Measurements from ENCODE around the gene XPO5.
"Not testable (repeated sequence)": the region's sequence is repeated elsewhere in the genome, so short reads cannot be mapped to it uniquely, and the experiment has no call there.

XPO5 gene

DNA sequence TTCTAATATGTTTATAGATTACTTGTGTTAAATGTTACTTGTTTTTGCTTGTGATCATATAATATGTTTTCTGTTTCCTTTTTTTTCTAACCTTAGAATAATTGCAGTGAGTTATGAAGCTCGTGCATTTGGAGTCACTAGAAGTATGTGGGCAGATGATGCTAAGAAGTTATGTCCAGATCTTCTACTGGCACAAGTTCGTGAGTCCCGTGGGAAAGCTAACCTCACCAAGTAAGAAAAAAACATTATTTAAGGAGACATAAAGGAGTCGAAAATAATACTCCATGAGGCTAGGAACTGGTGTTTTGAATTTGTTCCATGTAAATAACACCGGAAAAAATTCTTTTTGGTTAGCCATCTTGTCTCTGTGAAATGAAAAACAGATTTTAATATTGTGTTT, 7.1 kb upstream of the XPO5 start:
- DNase-seq: no peak

DNA sequence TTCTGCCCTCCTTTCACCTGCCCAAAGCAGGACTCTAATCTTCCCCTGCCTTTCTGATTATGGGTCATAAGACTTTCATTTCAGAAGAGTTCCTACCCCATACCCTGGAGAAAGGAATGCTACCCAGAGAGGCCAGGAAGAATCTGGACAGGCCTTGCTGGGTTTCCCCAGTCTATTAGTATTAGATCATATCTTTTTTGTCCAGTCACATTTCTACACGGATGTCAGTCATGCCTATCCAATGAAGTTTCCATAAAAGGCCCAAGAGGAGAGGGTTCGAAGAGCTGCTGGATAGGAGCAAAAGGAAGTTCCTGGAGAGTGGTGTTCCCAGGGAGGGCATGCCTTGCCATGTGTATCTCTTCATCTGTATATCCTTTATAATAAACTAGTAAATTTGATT, 3.3 kb upstream of the XPO5 start:
- DNase-seq: no peak

DNA sequence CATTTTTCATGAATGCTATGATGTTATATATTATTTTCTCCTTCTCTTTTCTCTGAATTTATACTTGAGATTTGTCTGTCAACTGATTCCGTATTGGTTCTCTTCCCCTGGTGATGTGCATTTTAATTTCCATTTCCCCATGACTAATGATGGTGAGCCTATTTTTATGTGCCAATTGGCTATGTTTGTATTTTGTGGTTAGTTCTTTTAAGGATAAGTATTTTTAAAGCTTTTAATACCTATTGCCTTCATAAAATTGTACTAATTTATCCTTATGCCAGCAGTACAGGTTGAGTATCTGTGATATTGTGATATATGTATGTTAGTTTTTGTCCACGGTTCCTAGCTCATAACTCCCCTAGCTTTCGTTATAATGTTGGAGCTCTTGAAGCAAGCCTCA, 2.9 kb upstream of the XPO5 start:
- DNase-seq: no peak

DNA sequence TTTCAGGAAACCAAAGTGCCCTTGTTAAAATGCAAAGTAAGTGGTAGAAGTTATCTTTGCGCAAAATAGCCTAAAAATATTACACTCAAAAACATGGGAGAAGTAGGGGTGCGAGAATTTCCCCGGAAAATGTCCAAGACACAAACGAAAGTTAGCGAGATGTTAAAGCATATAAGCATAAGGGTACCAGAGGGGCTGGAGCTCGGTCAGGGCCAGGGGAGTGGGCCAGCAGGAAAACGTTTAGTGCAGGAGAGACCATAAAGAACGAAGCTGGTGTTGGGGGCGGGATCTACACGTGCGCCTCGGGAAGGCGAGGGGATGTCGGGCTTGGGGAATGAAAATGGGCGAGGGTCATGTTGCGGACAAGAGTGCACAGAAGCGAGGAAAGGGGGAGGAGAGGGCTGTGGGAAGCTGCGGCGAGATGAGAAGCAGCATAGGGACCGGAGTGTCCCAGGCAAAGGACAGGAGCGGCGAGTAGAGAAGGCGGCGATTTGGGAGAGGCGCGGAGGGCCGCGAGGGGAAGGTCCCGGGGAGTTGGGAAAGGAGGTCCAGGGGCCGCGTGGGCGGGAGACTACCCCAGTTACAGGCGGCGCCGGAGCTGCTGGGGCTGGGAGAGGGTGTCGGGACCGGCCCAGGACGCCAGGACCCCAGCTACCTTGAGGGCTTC, 600 bp downstream of the XPO5 start:
- DNase-seq: no peak

DNA sequence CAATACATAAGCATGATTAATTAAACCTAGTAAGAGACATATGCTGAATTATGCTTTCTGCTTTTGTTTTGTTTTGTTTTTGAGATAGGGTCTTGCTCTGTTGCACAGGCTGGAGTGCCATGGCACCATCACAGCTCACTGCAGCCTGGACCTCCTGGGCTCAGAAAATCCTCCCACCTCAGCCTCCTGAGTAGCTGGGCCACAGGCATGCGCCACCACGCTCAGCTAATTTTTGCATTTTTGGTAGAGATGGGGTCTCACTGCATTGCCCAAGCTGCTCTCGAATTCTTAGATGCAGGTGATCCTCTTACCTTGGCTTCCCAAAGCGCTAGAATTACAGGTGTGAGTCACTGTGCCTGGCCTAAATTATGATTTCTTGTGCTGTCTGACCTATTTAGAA, 3.8 kb downstream of the XPO5 start:
- no peak for DNase-seq

DNA sequence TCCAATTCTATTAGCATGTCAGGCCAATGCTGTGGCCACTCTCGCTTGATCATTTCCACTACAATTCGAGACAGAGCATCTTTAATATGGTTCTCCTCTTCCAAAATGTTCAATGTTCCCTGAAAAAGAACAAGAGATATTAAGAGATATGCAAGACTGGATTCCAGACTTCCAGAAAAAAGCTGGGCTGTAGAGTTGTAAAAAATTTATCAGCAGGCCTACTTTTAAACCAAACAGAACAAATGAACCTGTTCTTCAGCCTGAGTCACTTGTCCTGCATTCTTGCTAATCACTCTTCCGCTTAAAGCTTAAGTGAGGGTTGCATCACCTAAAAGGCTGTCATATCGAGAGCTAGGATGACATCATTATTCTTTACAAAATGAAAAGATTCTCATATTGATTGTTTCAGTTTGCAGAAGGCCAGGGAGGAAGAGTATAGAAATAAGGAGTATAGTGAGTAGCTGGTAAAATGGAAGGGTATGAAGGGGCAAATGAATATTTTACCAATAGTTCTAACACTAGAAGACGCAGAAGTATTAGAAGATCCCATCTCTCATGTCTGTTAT, 4.9 kb downstream of the XPO5 start:
- no peak for DNase-seq

DNA sequence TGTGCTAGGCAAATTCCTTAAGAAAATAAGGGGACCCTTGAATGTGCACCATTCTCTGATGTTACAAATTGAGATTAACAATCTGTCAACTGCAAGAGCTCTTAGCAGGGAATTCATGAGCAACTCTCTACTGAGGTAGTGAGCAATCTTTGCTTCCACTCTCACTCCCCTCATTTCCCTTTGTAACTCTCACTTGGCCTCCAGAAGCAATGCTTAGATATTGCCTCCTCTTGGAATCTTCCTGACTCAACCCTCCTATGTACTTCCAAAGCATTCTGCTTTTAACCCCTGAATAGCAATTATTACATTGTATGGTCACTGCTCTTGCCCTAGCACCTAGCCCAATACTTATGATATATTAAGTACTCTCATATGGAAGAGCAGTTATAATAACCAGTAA, 16.5 kb downstream of the XPO5 start:
- DNase-seq: no peak

DNA sequence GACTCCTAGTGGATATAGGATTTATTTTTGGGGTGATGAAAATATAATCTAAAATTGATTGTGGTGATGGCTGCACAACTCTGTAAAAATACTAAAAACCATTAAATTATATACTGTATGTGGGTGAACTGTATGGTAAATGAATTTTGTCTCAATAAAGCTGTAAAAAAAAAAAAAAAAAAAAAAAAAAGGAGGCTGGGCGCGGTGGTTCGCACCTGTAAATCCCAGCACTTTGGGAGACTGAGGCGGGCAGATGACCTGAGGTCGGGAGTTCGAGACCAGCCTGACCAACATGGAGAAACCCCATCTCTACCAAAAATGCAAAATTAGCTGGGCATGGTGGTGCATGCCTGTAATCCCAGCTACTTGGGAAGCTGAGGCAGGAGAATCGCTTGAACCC, 18.2 kb downstream of the XPO5 start:
- DNase-seq: not testable (repeated sequence)

DNA sequence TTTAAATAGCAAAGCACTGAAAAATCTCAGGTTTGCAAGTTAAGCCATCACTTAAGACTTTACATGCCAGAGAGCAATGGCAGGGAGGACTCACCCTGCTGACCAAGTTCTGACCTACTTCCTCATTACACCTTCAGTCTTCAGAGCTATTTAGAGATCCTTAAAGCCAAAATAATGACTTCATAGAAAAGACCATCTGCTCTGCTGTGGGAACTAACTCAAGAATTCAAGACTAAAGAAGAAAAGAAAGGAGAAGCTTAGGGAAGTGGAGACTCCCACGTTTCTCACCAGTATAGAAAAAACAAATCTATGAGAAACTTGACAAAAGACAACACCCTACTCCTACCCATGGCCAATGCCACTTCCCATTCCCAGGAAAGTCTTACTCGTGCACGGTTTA, 28.6 kb downstream of the XPO5 start:
- DNase-seq: no peak

DNA sequence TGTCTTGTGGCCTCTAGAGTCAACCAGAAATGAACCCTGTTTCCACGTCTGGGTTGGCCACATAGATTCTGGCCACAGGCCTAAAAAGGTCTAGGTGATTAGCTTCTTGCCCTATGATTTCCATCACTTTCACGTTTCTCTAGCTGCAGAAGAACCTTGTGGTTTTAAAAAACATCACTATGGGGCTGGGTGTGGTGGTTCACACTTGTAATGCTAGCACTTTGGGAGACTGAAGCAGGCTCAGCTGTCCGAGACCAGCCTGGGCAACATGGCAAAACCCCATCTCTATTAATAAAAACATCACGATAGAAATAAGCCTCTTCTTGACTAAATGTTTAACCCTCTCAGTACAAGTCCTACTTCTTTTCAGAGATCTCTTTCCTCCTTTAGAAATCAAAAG, 31.4 kb downstream of the XPO5 start:
- DNase-seq: no peak

DNA sequence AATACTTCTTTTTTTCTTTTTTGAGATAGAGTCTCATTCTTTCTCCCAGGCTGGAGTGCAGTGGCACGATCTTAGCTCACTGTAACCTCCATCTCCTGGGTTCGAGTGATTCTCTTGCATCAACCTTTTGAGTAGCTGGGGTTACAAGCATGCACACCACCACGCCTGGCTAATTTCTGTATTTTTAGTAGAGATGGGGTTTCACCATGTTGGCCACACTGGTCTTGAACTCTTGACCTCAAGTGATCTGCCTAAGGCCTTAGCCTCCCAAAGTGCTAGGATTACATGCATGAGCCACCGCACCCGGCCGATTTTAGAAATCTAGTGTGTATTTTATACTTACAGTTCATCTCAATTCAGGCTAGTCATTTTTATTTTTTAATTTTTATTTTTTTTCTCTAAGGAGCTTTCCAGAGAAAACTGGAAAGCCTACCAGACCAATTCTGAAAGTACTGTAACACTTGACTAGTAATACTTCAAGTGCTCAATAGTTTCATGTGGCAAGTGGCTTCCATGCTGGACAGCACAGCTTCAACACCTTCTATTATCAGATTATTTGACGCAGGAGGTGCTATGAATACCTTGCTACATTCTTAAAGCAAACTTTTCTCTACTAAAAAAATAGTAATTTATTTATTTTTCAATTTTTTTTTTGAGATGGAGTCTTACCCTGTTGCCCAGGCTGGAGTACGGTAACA, 33.9 kb downstream of the XPO5 start:
- DNase-seq: no peak

DNA sequence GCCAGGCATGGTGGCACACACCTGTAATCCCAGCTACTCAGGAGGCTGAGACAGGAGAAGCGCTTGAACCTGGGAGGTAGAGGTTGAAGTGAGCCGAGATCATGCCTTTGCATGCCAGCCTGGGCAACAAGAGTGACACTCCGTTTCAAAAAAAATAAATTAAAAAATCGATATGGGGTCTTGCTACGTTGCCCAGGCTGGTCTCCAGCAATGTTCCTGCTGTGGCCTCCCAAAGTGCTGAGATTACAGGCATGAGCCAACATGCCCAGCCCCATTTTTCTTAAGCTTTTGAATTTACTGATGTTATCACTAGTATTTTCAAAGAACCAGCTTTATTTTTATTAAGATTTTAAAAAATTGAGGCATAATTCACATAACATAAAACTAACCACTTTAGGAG, 35.3 kb downstream of the XPO5 start:
- DNase-seq: no peak

DNA sequence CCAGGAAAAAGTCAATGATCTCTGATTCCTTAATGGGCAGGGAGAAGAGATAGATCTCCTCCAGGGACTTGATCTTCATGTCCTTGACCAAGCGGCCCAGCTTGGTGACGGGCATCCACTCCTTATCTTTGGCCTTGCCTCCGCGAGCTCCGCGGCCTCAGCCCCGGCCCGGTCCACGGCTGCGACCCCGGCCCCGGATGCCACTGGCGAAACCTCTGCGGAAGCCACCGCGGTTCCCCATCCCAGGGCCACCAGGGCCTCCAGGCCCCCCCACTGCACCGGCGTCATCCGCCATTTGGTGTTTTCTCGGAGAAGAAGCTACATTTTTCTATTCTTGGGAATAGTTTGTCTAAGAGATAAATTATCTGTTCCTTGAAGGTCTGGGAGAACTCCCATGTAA, 36.4 kb downstream of the XPO5 start:
- not testable (repeated sequence) for DNase-seq

DNA sequence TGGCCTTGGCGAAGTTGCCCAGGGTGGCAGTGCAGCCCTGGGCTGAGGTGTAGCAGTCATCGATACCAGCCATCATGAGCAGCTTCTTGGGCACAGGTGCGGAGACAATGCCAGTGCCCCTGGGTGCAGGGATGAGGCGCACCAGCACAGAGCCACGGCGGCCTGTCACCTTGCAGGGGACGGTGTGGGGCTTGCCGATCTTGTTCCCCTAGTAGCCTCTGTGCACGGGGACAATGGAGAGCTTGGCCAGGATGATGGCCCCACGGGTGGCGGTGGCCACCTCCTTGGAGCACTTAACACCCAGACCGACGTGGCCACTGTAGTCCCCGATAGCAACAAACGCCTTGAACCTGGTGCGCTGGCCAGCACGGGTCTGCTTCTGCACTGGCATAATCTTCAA, 36.9 kb downstream of the XPO5 start:
- not testable (repeated sequence) for DNase-seq

DNA sequence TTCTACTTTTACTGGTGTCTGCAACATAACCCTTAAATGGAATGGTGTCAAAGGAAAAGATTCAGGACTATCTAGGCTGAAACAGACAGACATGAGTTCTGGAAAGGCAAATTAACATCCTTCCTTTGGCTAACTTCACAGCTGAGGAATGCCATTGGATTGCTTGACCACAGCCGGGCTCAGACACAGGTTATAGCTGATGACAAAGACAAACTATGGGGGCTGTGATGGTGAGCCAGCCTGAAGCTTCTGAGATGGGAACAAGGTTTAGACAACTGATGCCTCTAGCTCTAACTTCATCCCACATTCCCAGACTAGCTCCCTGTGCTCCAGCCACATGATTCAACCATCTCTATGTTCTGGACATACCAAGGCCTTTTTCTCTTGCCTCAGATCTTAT, 43.6 kb downstream of the XPO5 start:
- DNase-seq: no peak

DNA sequence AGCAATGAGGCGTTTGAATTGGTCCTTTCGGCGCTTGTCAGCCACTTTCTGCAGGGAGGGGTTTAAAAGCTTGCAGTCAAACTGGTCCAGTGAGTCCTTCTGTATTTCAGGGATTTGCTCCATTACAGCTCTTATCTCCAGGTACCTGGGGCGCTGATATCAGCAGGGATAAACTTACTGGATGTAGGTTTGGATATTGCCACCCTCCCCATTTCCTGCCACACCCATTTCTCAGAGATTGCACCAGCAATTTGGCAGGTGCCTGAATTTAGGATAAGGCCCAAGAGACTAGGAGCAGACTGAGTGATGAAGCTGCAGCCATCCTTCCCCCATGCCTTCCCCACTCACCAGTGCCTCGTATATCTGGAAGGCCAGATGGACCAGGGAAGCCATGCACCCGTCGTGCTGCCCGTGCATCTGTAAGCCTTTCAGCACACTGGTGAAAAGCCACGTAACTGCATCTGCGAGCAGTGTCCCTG, 51.3 kb downstream of the XPO5 start:
- no peak for DNase-seq

DNA sequence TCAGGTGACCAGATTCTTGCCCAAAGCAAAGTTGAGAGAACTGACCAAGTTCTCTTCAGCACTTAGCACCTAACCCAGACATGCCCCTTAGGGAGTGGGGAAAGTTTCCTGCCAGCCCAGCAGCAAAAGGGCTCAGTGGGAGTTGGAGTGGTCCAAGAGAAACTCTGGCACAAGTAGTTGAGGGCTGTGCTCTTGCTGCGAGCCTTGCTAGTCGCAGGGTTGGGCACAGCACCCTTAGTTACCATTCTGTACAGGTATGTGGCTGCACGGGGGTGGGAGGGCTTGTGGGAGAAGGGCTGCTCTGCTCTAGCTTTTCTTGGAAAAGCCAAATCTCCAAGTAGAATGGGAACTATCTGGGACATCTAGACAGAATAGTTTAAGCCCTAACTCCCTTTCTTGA, 52.6 kb downstream of the XPO5 start:
- DNase-seq: no peak

DNA sequence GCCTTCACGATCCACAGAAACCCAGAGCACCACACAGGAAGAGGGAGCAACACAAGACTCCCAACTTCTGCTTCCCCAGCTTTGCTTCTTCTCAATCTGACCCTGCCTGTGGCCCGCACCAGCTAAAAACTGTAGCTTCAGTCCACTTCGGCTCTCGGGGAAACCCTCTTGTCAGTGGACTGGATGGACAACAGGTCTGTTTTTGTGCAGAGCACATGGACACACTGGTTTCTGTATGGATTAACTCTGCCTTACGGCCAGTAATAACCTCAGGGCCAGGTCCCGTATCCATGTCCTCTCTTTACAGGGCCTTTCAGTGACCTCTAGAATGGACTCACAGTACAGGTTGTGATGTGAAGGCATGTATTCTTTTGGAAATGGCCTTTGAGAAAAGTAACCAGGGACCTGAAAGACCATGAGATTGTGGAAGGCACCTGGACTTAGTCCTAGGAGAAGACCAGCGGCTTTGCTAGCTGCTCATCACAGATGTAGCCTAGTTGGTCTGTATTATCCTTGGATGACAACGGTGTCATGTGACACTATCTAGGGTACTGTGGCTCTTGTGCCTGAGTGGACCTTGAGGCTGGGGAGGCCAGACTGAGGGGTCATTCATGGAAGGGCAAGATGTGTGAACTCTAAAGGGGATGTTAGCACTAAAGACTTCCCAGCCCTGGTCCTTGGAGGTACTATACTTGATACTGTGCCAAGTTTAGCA, 53.1 kb downstream of the XPO5 start:
- DNase-seq: no peak

DNA sequence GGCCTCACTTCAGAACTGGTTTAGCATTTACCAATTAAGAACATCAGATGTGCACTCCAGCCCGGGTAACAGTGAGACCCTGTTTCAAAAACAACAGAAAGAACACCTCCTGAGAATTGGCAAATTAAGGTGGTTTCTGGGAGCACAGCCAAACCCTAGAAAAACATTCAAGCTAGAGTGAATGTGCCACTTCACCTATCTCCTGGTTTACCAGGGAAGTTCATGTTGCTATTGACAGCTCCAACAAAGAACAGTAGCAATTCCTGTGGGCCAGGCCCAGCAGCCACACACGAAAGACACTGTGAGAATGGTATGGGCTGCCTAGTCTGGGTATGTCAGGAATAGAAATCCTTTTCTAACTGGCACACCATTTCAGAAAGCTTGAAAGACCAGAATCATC, 54.0 kb downstream of the XPO5 start:
- DNase-seq: no peak

DNA sequence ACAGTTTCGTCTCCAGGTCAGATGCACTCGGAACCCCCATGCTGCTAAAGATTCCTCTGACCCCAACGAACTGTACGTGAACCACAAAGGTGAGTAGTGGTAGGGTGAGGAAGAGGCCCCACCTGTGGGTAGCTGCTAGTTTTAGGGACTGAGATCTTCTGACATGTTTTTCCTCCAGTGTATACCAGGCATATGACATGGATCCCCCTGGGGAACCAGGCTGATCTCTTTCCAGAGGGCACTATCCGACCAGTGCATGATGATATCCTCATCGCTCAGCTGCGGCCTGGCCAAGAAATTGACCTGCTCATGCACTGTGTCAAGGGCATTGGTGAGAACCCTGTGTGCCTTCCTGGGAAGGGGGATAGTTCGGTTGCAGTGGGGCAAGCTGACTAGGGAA, 55.7 kb downstream of the XPO5 start:
- no peak for DNase-seq

DNA sequence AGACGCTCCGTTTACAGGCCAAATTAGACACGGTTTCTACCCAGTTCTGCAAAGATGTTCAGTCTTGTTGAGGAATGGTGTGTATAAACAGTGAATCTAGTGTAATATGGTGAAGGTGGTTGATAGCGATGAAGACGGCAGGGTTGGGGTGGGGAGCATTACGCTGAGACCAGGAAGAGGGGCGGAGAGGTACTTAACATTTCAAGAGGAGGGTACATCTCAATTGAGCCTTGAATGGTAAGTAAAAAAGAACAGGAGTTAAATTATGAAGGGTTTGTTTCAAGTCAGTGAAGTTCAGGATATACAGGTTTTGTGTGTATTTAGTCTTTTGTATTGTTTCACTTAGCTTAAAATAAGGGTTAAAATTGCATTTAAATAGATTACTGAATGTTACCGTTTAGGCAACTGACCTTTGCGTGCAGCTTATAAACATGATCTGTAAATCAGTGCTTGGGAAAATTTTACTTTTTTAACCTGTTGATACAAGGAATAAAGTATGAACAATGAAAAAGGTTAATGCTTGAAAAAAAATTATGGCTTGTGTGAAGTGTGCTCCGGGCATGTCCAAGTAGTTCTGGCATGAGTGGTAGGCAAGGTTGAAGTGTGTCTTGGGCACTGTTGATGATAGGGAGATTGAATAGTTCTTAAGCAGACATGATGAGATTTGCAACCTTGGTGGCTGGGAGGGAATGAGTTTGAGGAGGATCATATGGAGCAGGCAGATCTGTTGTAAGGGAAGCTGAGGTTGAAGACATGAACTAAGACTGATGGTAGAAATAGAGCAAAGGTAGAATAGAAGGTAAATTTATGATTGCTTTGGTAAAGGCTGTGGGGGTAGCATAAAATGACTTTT, 58.1 kb downstream of the XPO5 start:
- no peak for DNase-seq

DNA sequence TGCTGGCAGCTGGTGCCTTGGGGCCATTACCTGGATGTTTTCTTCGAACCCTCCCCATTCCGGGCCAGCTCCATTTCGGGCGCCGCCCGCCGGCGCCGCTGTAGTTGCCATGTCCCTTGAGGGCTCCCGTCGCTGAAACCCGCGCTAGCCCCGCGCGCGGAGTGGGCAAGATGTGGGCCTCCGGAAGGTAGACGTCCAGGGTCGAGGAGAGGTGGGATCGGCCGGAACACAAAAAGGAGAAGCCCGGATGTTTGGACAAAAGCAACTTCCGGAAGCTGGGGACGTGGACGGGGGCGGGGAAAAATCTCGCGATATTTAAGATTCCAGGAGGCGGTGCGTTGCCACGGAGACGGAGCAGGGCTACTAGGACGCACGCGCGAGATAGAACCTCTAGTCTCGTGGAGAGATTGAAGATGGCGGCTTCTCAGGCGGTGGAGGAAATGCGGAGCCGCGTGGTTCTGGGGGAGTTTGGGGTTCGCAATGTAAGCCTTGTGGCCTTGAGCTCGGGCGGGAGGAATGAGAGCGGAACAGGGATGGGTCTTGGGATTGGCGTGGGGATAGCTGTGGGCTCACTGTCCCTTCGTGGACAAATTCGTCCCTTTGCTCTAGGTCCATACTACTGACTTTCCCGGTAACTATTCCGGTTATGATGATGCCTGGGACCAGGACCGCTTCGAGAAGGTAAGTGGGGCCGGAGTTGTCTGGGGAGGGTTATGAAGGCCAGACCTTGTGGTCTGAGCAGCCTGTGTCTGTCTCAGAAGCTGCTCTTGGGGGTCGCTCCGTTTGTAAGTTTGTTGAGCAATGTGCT, 58.9 kb downstream of the XPO5 start, which contains the start of the genes POLR1C and YIPF3:
TSS of gene POLR1C (plus strand) at position 393 of the 808 bp plus-strand sequence. CDS start at position 414, 21 bp downstream.
TSS of gene YIPF3 (minus strand) at position 230 of the 808 bp plus-strand sequence. CDS start at position 111, 119 bp downstream.
- DNase-seq: peak; percentile 97

Data from CD4-positive, alpha-beta T cell treated with Interferon gamma for 1 hour (primary cell).